AG10803 (cell line): ENCODE results near the gene ANGEL2.
A peak's percentile ranks its signal among the peaks of the same experiment; 100 is the strongest.

Experiments used
- DNase-seq: peaks from one replicate; pipeline ENCODE4 v3.0.0; 2010; ENCODE audit warnings: low read depth
- H3K4me3 ChIP-seq: 2 replicates; pipeline ENCODE4 v1.5.1; 2011; ENCODE audit warnings: mild to moderate bottlenecking, low read length, control low read depth
- CTCF ChIP-seq: conservative IDR thresholded peaks from 2 replicates; pipeline ENCODE4 v1.5.1; 2011; ENCODE audit warnings: mild to moderate bottlenecking, low read length, control low read depth, inconsistent platforms

ANGEL2 gene, protein sequence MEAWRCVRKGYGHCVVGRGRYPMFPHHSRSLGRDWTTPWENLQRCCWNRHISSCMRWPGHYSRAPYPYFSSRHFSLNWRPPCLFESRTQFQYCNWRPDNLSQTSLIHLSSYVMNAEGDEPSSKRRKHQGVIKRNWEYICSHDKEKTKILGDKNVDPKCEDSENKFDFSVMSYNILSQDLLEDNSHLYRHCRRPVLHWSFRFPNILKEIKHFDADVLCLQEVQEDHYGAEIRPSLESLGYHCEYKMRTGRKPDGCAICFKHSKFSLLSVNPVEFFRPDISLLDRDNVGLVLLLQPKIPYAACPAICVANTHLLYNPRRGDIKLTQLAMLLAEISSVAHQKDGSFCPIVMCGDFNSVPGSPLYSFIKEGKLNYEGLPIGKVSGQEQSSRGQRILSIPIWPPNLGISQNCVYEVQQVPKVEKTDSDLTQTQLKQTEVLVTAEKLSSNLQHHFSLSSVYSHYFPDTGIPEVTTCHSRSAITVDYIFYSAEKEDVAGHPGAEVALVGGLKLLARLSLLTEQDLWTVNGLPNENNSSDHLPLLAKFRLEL

DNA sequence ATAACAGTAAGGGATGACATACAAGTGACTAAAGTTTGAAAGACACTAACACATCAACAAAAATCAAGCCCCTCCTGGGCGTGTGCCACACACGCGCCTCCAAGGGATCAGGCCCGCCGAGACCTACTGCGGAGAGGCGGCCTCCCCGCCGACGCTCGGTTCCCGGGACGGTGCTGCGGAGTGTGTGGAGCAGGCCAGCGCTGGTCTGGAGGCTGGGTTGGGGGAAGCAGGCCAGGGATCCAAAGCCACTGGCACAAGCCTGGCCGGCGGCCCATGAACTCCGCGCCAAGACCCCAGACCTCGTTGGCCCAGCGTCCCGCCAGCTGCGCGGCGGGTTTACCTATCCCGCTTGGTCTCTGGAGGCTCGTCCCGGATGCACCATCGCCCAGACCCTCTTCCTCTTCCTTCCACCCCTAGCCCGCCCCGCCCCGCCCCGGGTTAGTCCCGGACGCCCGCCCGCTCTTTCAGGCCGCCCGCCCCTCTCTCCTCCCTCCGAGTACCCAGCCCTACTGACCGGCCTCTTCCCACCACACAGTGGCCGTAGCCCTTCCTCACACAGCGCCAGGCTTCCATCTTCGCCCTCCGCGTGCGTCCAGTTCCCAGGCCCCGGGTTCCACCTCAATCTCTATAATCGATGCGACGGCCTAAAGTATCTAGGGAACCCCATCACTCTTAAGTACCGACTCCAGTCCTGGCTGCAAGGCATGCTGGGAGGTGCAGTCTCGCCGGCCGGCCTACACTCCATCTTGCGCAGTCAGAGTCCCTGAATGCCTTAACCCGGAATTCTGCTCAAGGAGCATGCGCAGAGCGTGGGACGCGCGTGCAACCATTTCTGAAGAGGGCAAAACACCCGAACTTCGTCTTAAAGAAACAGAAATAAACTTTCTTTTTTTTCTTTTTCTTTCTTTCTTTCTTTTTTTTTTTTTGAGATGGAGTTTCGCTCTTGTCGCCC is at the start of gene ANGEL2:
Gene ANGEL2, minus strand, starts transcription at position 769 of the 952 bp plus-strand sequence. Its CDS starts 196 bp downstream, at position 573.
- no peak for TF ChIP-seq CTCF
- peak within 1 kb of the TSS; percentile 88 for H3K4me3 ChIP-seq
- DNase-seq: peak; percentile 98

- TF ChIP-seq CTCF: no peak
- no peak overlapping the region for H3K4me3 ChIP-seq
- no peak for DNase-seq
Observed at GRCh38 chr1:213061263-213061662, 45.6 kb upstream of the ANGEL2 start.

DNA sequence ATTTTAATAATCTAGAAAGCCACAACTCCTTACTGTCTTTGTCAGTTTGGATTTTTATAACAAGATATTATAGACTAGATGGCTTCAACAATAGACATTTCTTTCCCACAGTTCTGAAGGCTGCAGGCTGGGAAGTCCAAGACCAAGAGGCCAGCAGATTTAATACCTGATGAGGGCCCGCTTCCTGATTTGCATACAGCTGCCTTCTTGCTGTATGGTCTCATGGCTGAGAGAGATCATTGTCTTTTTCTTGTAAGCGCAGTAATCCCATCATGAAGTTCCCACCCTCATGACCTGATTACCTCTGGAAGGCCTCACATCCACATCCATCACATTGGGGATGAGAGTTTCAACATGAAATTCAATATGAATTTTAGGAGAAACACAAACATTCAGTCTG is 45.2 kb upstream of the ANGEL2 start:
- DNase-seq: no peak
- TF ChIP-seq CTCF: no peak
- H3K4me3 ChIP-seq: no peak overlapping the region

GRCh38 chr1:213057264-213058059 is 41.8 kb upstream of the ANGEL2 start:
- DNase-seq: no peak
- TF ChIP-seq CTCF: no peak
- H3K4me3 ChIP-seq: no peak overlapping the region

- H3K4me3 ChIP-seq: no peak overlapping the region
- no peak for TF ChIP-seq CTCF
- DNase-seq: no peak
Observed at GRCh38 chr1:213055767-213056166, 40.1 kb upstream of the ANGEL2 start.

- no peak for DNase-seq
- no peak overlapping the region for H3K4me3 ChIP-seq
- no peak for TF ChIP-seq CTCF
Observed at GRCh38 chr1:213054733-213055591, 39.3 kb upstream of the ANGEL2 start.
